Naive thymus-derived CD4-positive, alpha-beta T cell (primary cell): ENCODE results near the gene PNMT. TPM values are rescaled to one million over a fixed set of nuclear protein-coding genes. Genes with fewer than 3 reads are reported as not detected.
"Not testable (repeated sequence)": the region's sequence is repeated elsewhere in the genome, so short reads cannot be mapped to it uniquely, and the experiment has no call there.

Experiments
- ATAC-seq: fragments of 150-1000 bp; cut with Tn5 transposase; 2 replicates; pipeline ENCODE4 v1.10.0; 2021; ENCODE audit warnings: mild to moderate bottlenecking, moderate library complexity
- CTCF ChIA-PET: fragments of 350-600 bp; sonication (Branson Sonifier 250); formaldehyde crosslinking; loops from one replicate; lab custom pipeline; 2021; ENCODE audit warnings: antibody characterized with exemption; lab: Charles Lee
- POLR2A ChIA-PET: fragments of 350-600 bp; sonication (Branson Sonifier 250); formaldehyde crosslinking; loops from one replicate; lab custom pipeline; 2021; ENCODE audit warnings: antibody characterized with exemption, inconsistent platforms; lab: Charles Lee
- DNase-seq, 9 donors: peaks; one replicate each; pipeline versions ENCODE4 v3.0.0 to v3.0.0-alpha.2; 2020 to 2022; ENCODE audit warnings: mixed read lengths in 1 of 9
- H3K27ac ChIP-seq: one replicate; pipeline ENCODE4 v1.7.0; 2013; ENCODE audit warnings: mild to moderate bottlenecking, low read depth, low read length, moderate library complexity
- H3K27me3 ChIP-seq, 2 donors: one replicate each; pipeline ENCODE4 v1.7.0; 2013; ENCODE audit warnings: low read length in 2 of 2, mild to moderate bottlenecking in 2 of 2, moderate library complexity in 2 of 2; ENCODE audit not compliant: control insufficient read depth in 2 of 2, insufficient read depth in 2 of 2
- H3K36me3 ChIP-seq, 3 experiments: 1 replicate in 2 of 3; 2 replicates in 1 of 3; pipeline ENCODE4 v1.7.0; 2013; ENCODE audit warnings: low read length in 3 of 3, mild to moderate bottlenecking in 3 of 3, moderate library complexity in 1 of 3; ENCODE audit not compliant: insufficient read depth in 3 of 3, control insufficient read depth in 2 of 3
- H3K4me1 ChIP-seq, 2 donors: one replicate each; pipeline ENCODE4 v1.7.0; 2013; ENCODE audit warnings: low read length in 2 of 2, mild to moderate bottlenecking in 2 of 2, moderate library complexity in 1 of 2; ENCODE audit not compliant: control insufficient read depth in 2 of 2, insufficient read depth in 2 of 2
- H3K4me3 ChIP-seq: 2 replicates; pipeline ENCODE4 v1.7.0; 2013; ENCODE audit warnings: mild to moderate bottlenecking, low read length
- H3K9me3 ChIP-seq, 3 experiments: 1 replicate in 2 of 3; 2 replicates in 1 of 3; pipeline ENCODE4 v1.7.0; 2013; ENCODE audit warnings: low read length in 3 of 3; ENCODE audit not compliant: control insufficient read depth in 2 of 3
- H3K27ac Mint-ChIP-seq, 9 donors: one replicate each; pipeline ENCODE4 v1.8.0; 2020 to 2022; ENCODE audit warnings: mixed read lengths in 9 of 9, mild to moderate bottlenecking in 8 of 9, moderate library complexity in 5 of 9, inconsistent platforms in 2 of 9
- H3K27me3 Mint-ChIP-seq, 5 donors: one replicate each; pipeline ENCODE4 v1.8.0; 2021 to 2022; ENCODE audit warnings: mixed read lengths in 5 of 5, mild to moderate bottlenecking in 1 of 5
- H3K36me3 Mint-ChIP-seq, 5 donors: one replicate each; pipeline ENCODE4 v1.8.0; 2020 to 2022; ENCODE audit warnings: mixed read lengths in 5 of 5, mild to moderate bottlenecking in 3 of 5, inconsistent platforms in 1 of 5
- H3K4me1 Mint-ChIP-seq, 7 donors: one replicate each; pipeline ENCODE4 v1.8.0; 2020 to 2022; ENCODE audit warnings: mixed read lengths in 7 of 7, mild to moderate bottlenecking in 3 of 7, inconsistent platforms in 1 of 7
- H3K4me3 Mint-ChIP-seq, 10 donors: one replicate each; pipeline ENCODE4 v1.8.0; 2020 to 2022; ENCODE audit warnings: mild to moderate bottlenecking in 10 of 10, mixed read lengths in 10 of 10, moderate library complexity in 6 of 10, inconsistent platforms in 2 of 10
- H3K9me3 Mint-ChIP-seq, 11 donors: one replicate each; pipeline ENCODE4 v1.8.0; 2020 to 2022; ENCODE audit warnings: mixed read lengths in 11 of 11, mild to moderate bottlenecking in 4 of 11, inconsistent platforms in 1 of 11, moderate library complexity in 1 of 11
- intact Hi-C, 2 donors: fragments of 100-400 bp; cut with micrococcal nuclease; formaldehyde crosslinking; loops; one replicate each; pipeline ENCODE4 v1.15.1; 2023
- polyA plus RNA-seq, 2 donors: library from polyadenylated mRNA; unstranded; fragments of 300-500 nt; fragmentation: Illumina TruSeq; gene quantifications; one replicate each; pipeline ENCODE4 v1.2.3, GENCODE V29; 2021
- total RNA-seq, 6 experiments: library from RNA in 5 of 6; stranded (reverse) in 5 of 6; gene quantifications; 1 replicate in 5 of 6; 2 replicates in 1 of 6; pipeline ENCODE4 v1.2.3 and lab custom pipeline; 2021 to 2026

The PNMT gene
- total and polyA plus RNA-seq, 7 experiments from 2014 or later: 0.36 to 0.89 (median 0.49) TPM; not detected in 1

- Mint-ChIP-seq H3K36me3 (peaks cover 0 to 19% (median 6%) of the 10 kb centered on the region in 5 donors), H3K27ac (no peak overlapping the region), H3K4me1 (peaks cover 0 to 6% (median 2%) of the 10 kb centered on the region in 7 donors), H3K27me3 (peaks cover 10 to 19% (median 14%) of the 10 kb centered on the region in 5 donors), H3K4me3 (no peak overlapping the region), H3K9me3 (no peaks in the 10 kb centered on the region)
- intact Hi-C loops: no loop called here
- Histone ChIP-seq H3K27ac (no peak overlapping the region), H3K4me3 (no peak overlapping the region), H3K9me3 (no peaks in the 10 kb centered on the region), H3K4me1 (no peaks in the 10 kb centered on the region), H3K36me3 (no peaks in the 10 kb centered on the region), H3K27me3 (peaks cover 3 to 5% of the 10 kb centered on the region in 2 donors)
- ATAC-seq: no peak
- ChIA-PET POLR2A (no interaction called here), CTCF (interaction anchor here (1.0 kb wide), 1 partner anchor 14 kb away, joined by 4 read pairs; no protein-coding TSS in a partner anchor)
- DNase-seq: no peak
Measured at GRCh38 chr17:39694593-39694992, 26.3 kb downstream of the PNMT start.

GRCh38 chr17:39695089-39695474, 26.8 kb downstream of the PNMT start:
- no peak overlapping the region for H3K4me3 Mint-ChIP-seq
- CTCF ChIA-PET: interaction anchor here (1.0 kb wide), 1 partner anchor 15 kb away, joined by 4 read pairs; no protein-coding TSS in a partner anchor
- H3K36me3 ChIP-seq: no peaks in the 10 kb centered on the region
- H3K4me3 ChIP-seq: no peak overlapping the region
- peaks cover 0 to 9% (median 6%) of the 10 kb centered on the region in 7 donors for H3K4me1 Mint-ChIP-seq
- H3K36me3 Mint-ChIP-seq: peaks cover 0 to 20% (median 6%) of the 10 kb centered on the region in 5 donors
- peaks cover 3 to 10% of the 10 kb centered on the region in 2 donors for H3K27me3 ChIP-seq
- POLR2A ChIA-PET: interaction anchor here (1.3 kb wide), 1 partner anchor 34 kb away, joined by 3 read pairs; no protein-coding TSS in a partner anchor
- H3K27me3 Mint-ChIP-seq: peaks cover 13 to 22% (median 18%) of the 10 kb centered on the region in 5 donors
- no peak for DNase-seq
- H3K9me3 Mint-ChIP-seq: peaks cover 0 to 2% (median 0%) of the 10 kb centered on the region in 11 donors
- no peaks in the 10 kb centered on the region for H3K9me3 ChIP-seq
- intact Hi-C loops: no loop called here
- H3K27ac ChIP-seq: no peak overlapping the region
- no peak overlapping the region for H3K27ac Mint-ChIP-seq
- ATAC-seq: no peak
- no peaks in the 10 kb centered on the region for H3K4me1 ChIP-seq

GRCh38 chr17:39696731-39697130, 28.5 kb downstream of the PNMT start:
- intact Hi-C loops: no loop called here
- peaks cover 0 to 13% (median 10%) of the 10 kb centered on the region in 7 donors for H3K4me1 Mint-ChIP-seq
- Histone ChIP-seq H3K27me3 (peaks cover 3 to 14% of the 10 kb centered on the region in 2 donors), H3K4me1 (no peaks in the 10 kb centered on the region), H3K36me3 (no peaks in the 10 kb centered on the region), H3K9me3 (no peaks in the 10 kb centered on the region), H3K4me3 (no peak overlapping the region), H3K27ac (no peak overlapping the region)
- H3K36me3 Mint-ChIP-seq: peaks cover 0 to 20% (median 6%) of the 10 kb centered on the region in 5 donors
- peaks cover 0 to 2% (median 0%) of the 10 kb centered on the region in 11 donors for H3K9me3 Mint-ChIP-seq
- DNase-seq (no peak), ATAC-seq (no peak)
- CTCF ChIA-PET: interaction anchor here (1.2 kb wide), 1 partner anchor 266 kb away, joined by 4 read pairs; the partner anchor contains the start of gene GSDMA
- POLR2A ChIA-PET: interaction anchor here (1.0 kb wide), 1 partner anchor 9 kb away, joined by 4 read pairs; the partner anchor contains the start of gene PGAP3
- peaks cover 26 to 36% (median 28%) of the 10 kb centered on the region in 5 donors for H3K27me3 Mint-ChIP-seq
- no peak overlapping the region for H3K27ac Mint-ChIP-seq
- H3K4me3 Mint-ChIP-seq: no peak overlapping the region

GRCh38 chr17:39697961-39698360, 29.7 kb downstream of the PNMT start:
- ATAC-seq (no peak), DNase-seq (no peak)
- Histone ChIP-seq H3K27me3 (peaks cover 3 to 14% of the 10 kb centered on the region in 2 donors), H3K27ac (no peak overlapping the region), H3K9me3 (no peaks in the 10 kb centered on the region), H3K4me1 (no peaks in the 10 kb centered on the region), H3K36me3 (no peaks in the 10 kb centered on the region), H3K4me3 (no peak overlapping the region)
- CTCF ChIA-PET: interaction anchor here (0.7 to 1.2 kb wide), 2 partner anchors 265 to 633 kb away, joined by 3 to 4 read pairs; partner anchors contain the start of gene GSDMA
- H3K27ac Mint-ChIP-seq: no peak overlapping the region
- H3K4me3 Mint-ChIP-seq: no peak overlapping the region
- intact Hi-C loops: no loop called here
- peaks cover 0 to 18% (median 10%) of the 10 kb centered on the region in 7 donors for H3K4me1 Mint-ChIP-seq
- H3K9me3 Mint-ChIP-seq: peaks cover 0 to 2% (median 0%) of the 10 kb centered on the region in 11 donors
- POLR2A ChIA-PET: no interaction called here
- H3K27me3 Mint-ChIP-seq: peaks cover 28 to 45% (median 29%) of the 10 kb centered on the region in 5 donors
- H3K36me3 Mint-ChIP-seq: peaks cover 0 to 20% (median 6%) of the 10 kb centered on the region in 5 donors

GRCh38 chr17:39699157-39699817, 31.0 kb downstream of the PNMT start:
- H3K27ac ChIP-seq, ATAC-seq, CTCF ChIA-PET, DNase-seq, H3K36me3 ChIP-seq, H3K4me3 ChIP-seq, H3K4me1 ChIP-seq, H3K27ac Mint-ChIP-seq, H3K9me3 Mint-ChIP-seq, intact Hi-C loops, H3K9me3 ChIP-seq: not testable (repeated sequence)
- peaks cover 3 to 14% of the 10 kb centered on the region in 2 donors for H3K27me3 ChIP-seq
- H3K4me3 Mint-ChIP-seq: peak overlapping the region in 6 of 10 donors; percentile 30 to 72 (median 52)
- H3K4me1 Mint-ChIP-seq: peaks cover 5 to 18% (median 10%) of the 10 kb centered on the region in 7 donors
- peaks cover 0 to 20% (median 6%) of the 10 kb centered on the region in 5 donors for H3K36me3 Mint-ChIP-seq
- H3K27me3 Mint-ChIP-seq: peaks cover 28 to 48% (median 29%) of the 10 kb centered on the region in 5 donors
- POLR2A ChIA-PET: interaction anchor here (1.5 kb wide), 1 partner anchor 11 kb away, joined by 4 read pairs; the partner anchor contains the start of gene PGAP3

- Mint-ChIP-seq H3K36me3 (peaks cover 0 to 16% (median 6%) of the 10 kb centered on the region in 5 donors), H3K27ac (peak within 1 kb of the TSS in 1 of 9 donors; percentile 13), H3K4me3 (peak within 1 kb of the TSS in 9 of 10 donors; percentile 18 to 72 (median 45)), H3K27me3 (peaks cover 28 to 48% (median 29%) of the 10 kb centered on the region in 5 donors), H3K4me1 (peaks cover 5 to 18% (median 10%) of the 10 kb centered on the region in 7 donors), H3K9me3 (peaks cover 0 to 2% (median 0%) of the 10 kb centered on the region in 11 donors)
- Histone ChIP-seq H3K27ac (no peak within 1 kb of the TSS), H3K9me3 (no peaks in the 10 kb centered on the region), H3K36me3 (no peaks in the 10 kb centered on the region), H3K4me1 (no peaks in the 10 kb centered on the region), H3K4me3 (no peak within 1 kb of the TSS), H3K27me3 (peaks cover 3 to 14% of the 10 kb centered on the region in 2 donors)
- intact Hi-C loops: no loop called here
- ATAC-seq: no peak
- ChIA-PET POLR2A (interaction anchor here (1.5 kb wide), 1 partner anchor 12 kb away, joined by 4 read pairs; the partner anchor contains the start of gene PGAP3), CTCF (no interaction called here)
- DNase-seq: no peak
Measured at GRCh38 chr17:39699818-39700147, 31.5 kb downstream of the PNMT start, which contains the start of gene ERBB2. TSS of gene ERBB2 (plus strand) at chr17:39700064. CDS start at chr17:39700239, 175 bp downstream.
